NCI-H2196 (cell line): ENCODE data around the gene IL5RA.

Experiments
- DNase-seq: peaks from one replicate; lab custom pipeline; 2025; ENCODE audit not compliant: unreplicated experiment; lab: John Stamatoyannopoulos, UW

The IL5RA gene

DNA sequence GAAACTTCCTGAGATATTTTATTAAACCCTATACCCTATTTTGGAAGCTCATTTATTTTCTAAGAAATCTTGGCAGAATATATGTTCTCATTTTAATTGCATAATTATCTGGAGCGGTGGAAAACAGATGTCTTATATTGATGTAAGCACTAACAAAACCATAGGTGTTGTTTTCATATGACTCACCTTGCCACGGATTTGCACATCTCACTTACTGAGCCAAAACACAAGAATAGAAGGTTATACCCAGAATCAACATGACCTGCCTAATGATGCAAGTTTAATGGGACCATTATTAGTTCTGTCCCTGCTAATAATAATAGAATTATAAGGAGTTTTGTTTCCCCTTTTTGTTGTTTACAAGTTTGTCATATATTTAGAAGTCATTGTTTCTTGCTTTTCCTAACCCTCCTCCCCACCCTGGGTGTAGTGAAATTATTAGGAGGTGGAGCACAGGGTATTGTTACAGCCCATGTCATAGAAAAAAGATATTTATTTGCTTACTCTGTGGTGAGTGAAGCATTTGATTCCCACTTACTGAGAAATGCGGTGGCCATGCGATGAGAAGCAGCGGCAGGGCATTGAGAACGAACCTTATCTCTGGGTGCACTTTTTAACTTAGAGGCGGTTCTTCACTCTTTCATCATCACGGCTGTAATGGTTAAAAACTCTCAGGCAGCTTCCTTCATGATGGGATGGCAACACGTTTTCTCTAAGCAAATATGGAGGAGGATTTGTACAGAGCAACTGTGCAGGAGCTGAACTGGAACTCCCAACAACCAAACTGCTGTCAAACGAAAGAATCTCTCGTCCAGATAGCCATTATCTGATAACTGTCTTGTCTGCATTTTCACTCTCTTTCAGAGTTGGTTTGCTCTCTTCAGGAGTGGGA, 521 bp downstream of the IL5RA start:
- DNase-seq = no peak

DNA sequence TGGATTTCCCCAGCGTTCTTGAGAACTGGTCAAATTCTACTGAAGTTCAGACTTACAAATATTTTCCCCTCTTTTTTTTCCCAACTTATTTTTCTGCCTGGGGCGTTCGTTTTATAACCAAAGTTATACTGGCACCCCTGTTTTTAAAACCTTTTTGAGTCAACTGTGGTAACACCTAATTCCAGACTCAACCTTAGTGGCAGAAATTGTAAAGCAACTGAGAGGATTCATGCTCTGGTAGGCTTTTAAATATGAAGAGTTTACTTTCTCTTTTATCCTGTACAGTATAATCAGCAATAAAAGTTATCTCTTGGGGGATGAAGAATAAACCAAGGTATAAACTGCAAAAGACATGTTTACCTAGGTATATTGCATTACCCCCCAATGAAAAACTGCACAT, 2.3 kb downstream of the IL5RA start:
- DNase-seq = no peak

DNA sequence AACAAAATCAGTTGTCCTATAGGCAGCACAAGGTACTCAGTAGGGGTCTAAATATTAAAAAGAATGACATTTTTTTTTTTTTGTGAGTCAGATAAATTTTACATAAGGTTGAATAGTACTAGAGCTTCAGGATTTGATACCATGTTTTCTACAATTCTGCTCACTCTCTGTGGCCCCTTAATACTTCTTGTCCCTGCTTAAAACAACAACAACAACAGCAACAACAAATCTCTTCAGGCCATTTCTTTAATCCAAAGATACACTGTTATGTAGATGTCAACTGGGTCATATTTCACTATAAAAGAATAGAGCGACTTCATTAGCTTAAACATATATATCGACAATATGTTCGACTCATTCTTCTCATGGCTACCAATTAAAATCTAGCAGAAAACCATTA, 3.0 kb downstream of the IL5RA start:
- no peak for DNase-seq

DNA sequence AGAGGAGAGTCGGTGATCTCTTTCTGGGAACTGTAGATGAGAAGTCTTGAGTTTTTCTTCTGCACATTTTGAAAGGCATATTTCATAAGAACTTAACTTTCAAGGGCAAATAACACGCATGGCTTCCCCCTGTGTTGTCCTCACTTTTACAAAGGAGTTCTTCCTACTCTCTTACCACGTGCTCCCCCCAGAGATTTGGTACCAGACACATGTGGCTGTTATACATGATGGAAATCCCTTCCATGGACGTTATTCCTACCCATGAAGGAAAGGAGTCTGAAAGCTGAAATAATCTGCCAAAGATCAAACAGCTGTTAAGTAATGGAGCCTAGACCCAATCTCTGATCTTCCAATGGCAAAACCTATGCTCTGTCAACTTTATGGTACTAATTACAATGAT, 4.4 kb downstream of the IL5RA start:
- DNase-seq = no peak

DNA sequence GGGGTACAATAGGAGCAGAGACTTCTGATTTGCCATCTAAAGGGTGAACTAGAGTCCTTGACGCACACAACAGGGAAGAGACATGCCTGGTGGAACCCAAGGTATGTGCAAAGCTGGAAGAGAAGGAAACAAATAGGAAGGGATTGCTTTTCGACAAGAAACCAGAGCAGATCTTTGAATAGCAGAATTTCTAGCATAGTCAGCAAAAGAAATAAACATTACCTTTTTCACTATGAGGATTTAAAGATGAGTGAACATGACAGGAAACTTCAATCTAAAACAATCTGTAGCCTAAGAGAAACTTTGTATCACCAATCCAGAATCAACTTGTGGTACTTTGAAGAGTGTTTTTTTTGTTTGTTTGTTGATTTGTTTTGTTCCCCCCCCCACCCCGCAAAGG, 4.9 kb downstream of the IL5RA start:
- DNase-seq = no peak

DNA sequence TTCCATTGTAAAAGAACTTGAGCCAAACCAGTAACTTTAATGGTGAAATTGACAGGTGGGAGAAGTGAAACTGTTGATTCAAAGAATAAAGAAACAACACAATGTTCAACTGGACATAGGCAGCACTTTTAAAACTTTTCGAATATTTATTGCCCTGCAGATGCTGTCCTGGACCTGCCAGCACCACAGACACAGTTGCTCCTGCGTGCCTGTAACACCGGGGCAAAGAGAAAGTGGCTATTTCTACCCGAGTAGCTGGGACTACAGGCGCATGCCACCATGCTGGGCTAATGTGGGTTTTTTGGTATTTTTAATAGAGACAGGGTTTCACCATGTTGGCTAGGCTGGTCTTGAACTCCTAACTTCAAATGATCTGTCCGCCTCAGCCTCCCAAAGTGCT, 7.4 kb downstream of the IL5RA start:
- no peak for DNase-seq

DNA sequence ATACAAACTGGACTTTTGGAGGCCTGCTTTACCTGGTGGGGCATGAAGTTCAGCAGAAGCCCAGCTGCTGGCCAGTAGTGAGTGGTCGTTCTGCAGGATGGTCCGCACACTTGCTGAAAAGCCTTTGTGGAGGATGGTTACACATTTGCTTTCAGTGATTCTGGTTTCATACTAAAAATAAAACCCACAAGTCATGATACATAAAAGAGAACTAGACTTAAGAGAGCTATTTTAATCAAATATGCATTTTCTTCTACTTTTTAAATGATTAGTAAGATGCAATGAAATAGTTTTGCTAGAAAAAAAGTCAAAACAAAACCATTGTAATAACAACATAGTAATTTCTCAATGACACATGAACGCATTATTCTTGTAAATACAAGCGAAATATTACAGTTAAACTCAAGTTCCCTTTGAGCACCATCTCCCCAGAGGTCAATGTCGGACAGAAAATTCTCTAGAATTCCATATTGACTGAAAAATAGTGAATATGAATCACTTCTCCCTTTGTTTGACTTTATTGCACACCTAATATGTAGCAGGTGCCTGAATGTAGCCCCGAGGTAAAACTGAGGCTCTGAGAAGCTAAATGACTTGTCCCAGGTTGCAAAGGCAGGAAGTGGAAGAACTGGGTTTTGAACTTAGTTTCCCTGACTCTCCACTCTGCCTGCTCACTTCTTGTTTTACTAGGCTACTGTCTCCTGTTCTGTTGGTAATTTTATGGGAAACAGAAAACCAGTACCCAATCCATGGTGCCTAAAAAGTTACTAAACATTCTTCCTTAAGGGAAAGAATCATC, 8.3 kb downstream of the IL5RA start:
- DNase-seq = no peak

DNA sequence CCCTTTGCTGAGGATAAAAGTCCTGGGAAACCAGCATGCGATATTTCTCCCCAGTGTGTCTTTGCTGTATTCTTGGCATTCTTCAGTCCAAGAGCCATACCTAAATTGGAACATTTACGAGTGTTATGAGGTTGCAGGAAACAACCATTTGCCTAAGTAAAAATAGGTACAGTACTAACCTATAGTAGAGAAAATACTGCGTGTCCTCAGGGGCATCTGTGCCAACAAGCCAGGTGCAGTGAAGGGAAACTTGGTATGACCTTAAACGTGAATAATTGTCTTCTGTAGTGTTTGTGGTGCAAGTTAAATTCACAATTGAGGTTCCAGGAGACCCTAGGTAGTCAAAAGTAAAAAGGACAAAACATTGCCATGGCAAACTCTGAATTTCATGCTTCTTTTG, 12.2 kb downstream of the IL5RA start:
- DNase-seq = no peak

DNA sequence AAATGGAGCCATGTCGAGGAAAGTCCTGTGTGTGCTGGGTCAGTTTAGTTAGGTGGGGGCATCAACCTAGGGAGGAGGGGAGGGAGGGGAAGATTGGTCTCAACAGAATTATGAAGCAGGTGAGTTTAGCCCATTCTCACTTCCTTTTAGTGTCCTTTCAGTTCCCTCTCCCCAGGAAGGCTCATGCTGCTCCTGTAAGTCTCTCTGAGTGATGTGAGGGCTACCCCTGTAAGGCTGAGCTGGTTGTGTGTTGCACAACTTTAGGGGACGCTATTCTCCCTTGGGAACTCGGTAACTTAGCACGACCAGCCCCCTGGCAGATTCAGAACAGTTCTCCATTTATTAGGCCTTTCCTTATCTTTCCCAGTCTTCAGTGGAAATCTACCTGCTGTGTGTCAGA, 21.2 kb downstream of the IL5RA start:
- DNase-seq = no peak

DNA sequence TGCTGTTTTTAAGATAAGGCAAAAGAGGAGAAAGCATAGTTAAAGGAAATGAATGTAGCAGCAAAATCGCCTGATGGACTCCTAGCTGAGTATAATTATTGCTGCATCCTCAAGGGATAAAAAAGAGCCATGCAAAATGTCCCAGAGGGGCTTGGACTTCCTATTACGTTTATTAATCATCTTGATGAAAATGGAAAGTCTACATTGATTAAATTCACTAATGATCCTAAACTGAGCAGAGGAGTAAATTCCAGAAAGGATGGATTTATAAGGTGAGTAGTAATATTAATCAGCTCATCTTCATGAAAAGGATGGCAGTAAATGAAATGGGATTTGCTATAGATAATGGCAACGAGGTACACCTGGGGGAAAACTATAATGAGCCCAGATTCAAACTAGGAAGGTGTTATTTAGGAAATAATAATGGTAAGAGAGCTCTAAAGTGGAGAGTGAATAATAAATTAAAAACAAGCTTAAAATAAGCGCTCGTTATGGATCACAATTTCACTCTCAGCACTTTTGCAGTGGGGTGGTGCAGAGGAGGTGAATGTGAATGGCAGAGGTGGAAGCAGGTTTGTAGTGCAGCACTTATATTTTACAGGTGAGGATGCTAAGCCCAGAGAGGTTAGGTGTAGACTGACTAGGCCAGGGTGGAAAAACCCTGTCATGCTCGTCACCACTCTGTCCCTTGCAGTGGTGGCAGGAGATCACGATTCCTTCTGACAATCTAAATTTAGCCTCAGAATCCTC, 22.3 kb downstream of the IL5RA start:
- DNase-seq = no peak

DNA sequence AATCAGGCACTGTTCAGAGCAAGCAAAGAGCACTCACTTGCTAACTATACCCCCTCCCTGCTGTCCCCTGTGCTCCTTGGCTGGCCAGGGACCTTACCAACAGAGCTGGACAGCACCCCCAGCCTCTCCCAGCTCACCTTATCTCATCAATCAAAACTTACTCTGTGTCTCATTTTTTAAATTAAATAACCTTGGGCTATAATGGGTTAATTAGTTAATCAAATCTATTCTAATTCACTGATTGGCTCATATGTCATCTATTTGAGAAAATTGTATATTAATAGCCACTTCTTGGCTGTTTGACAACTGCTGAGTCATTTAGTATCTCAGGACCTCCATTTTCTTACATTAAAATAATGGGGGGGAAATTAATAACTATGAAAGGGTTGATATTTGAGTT, 22.9 kb downstream of the IL5RA start:
- no peak for DNase-seq

DNA sequence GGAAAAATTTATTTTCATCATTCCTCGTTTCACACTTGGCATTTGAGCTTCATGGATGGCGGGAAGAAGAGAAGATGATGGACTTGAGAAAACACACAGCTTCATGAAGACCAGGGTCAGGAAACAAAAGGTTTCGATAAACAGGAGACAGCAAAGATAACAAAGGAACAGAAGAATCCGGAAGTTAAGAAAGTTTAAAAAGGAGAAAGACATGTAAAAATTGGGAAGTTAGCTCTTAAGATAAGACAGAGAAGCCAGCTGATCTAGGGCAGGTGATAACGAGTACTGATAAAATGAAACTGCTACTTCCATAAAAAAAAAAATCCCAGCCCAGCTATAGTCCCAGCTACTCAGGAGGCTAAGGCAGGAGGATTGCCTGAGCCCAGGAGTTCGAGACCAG, 23.9 kb downstream of the IL5RA start:
- DNase-seq = no peak

DNA sequence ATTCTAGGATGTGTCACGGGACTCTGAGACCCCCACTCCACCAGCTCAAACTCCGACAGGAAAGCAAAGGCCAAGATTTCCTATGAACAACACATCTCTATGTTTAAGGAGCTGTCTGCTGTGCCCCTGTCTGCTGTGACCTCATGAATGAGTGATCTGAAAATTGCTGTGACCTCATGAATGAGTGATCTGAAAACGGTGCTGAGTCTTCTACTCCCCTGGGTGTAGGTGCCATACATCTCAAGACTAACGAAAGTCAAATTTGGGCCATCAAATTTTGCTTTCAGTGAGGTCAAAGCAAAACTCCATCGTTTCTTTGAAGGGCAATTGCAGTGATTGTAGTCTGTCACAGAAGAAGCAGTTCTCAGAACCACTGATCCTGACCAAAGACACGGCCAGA, 24.4 kb downstream of the IL5RA start:
- DNase-seq = no peak

DNA sequence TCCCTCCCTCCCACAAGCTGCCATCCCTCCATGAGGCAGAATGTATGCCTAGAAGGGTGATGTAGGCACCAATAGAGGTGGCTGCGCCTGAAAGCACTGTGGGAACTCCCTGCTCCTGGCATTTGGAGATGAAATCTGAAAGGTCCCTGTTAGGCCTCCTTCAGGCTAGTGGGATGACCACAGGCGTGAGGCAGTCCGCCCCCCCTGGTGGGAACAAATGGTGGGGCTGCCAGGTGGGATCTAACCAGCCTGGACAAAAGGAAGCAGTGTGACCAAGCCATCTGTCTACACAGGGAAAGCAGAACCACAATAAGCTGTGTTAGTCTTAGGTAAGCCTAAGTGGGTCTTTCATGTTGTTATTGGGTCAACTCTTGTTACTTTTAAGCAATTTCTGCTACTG, 25.3 kb downstream of the IL5RA start:
- no peak for DNase-seq

DNA sequence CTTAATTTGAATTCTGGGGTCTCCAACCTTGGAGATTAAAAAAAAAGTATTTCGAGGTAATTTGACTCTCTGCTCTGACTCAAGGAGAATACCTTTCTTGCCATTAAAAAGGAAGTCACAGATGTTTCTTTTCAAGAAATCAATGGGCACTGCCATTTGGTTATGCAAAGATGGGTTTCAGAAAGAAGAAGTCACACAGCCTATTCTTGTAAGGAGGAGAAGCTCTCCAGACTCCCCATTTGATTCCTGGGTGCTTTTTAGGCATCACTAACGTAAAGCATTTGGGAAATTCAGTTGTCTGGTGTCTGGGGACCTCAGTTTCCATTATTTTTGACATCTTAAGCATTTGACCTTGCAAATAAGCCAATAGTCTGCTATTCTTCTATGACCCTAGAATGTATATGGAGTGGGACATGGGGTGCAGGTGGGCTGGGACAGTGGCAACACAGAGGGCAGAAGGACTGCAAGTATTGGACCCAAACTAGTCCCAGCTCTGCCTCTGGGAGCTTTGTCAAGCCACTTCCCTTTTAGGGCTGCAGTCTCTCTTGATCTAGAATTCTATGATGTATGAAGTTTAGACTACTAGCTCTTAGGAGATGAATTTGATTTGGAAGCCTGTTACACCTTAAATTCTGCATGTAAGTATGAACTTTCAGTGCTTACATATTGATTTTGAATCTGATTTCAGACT, 27.8 kb downstream of the IL5RA start:
- no peak for DNase-seq

DNA sequence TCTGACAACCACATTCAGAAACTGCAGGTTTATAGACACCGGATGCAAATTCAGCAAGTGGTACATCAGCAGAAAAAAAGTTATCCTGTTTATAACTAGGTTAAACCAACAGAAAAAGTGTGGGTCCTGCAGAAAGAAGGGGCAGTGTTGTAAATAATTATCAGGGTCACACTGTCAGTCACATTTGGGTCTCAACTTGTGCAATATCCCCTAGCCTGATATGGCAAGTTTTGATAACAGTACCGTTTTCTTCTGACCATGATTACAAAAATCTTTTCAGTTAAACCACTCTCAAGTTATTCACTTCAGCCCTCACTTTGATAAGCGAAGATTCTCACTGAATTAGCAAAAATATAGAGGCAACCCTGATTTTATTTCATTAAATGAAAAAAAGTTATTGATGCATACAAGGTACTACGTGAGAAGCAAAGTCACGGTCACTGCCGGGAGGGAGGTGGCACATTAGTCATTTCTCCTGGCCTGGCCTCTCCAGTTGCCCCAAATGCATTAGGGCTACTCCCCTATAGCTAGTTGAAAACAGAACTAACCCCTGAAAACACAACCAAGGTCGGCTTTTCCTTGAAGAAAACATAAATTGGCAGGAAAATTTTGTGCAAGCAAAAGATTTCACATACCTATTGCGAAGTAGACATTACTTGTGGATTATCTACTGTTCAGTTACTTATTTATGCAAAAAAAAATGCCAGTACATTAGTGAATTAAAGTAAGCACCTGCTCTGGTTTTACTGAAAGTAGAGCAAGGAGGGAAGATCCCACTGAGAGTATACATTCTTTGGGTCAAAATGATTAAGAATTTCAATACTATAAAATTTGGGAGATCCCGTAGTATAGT, 28.6 kb downstream of the IL5RA start:
- no peak for DNase-seq

DNA sequence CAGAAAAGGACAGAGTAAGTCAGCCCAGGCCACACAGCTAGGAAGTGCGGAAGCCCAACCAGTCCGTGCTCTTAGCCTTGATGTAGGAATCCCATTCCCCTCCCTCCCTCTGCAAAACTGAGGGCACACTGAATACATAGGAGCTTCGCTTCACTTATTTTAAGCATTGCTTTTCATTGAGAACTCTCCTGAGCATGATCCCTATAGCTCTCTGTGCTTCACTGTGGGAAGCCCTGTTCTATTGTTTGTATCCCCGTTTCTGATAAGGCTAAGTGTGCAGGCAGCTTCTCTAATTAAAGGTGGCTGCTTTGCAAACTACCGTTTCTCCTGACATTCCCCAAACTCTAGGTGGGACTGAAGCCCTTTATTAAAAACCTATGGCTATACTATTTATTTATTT, 29.9 kb downstream of the IL5RA start:
- no peak for DNase-seq

DNA sequence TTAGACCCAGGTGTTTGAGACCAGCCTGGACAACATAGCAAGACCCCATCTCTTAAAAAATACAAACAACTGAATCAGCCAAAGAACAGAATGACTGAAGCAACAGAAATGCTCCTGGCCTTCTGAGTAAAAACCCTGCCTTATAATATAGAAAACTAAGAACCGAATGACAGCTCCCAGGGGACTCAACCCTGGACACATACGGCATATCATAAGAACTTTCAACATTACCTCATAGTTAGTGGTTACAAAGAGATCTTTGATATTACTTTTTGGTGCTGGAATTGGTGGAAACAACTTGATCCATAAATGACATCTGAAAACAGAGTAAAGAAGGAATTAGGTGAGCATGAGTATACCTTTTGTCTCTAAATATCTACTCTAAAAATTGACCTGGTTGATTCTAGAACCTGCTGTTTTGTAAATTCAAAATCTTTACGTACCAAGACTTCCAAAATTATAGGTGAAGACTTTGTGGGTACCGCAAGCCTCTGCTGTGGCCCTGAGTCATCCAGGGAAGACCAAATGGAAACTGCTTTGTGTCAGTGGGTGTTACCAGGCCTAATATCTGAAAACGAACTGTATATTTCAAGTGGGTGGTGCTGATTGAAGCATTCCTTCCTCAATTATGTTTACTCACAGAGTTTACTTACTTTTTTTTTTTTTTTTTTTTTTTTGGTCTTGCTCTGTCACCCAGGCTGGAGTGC, 35.5 kb downstream of the IL5RA start:
- DNase-seq = no peak

DNA sequence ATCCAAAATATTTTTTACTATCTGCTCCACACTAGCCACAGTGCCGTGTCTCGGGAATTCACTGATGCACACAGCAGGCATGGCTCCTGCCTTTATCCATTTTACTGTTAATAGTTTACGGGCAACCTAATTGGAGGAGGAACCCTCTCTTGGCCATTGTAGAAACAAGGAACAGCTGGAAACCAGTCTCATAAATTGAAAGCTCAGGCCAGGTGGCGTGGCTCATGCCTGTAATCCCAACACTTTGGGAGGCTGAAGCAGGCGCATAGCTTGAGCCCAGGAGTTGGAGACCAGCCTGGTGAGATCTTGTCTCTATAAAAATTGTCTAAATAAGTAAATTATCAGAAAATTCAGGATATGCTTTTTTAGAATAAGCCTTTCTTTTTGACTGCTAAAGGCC, 39.0 kb downstream of the IL5RA start:
- no peak for DNase-seq

DNA sequence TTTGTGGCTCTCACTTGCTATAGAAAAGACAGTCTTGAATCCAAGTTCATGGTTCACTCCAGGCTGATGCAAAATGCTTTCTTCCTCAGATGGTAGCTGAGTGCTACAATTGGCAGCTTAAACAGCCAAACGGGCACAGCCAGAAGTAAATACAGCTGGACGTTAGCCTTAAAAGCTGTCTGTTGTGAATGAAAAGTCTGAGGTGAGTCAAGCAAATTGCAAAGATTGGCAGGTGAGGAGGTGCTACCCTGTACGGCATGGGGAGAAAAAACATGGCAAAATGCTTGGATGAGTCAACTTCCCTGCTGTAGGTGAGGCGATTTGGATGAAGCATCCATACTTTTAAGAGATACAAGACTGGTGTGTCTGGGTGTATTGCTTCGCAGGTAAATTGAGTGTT, 40.5 kb downstream of the IL5RA start:
- DNase-seq = no peak
